SH-SY5Y (cell line): ENCODE measurements around the gene MUC5AC.

Experiments used
- GATA2 ChIP-seq: IDR thresholded peaks from 2 replicates; pipeline ENCODE4 v1.6.1; 2011; ENCODE audit warnings: mild to moderate bottlenecking, low read depth, low read length
- GATA3 ChIP-seq: IDR thresholded peaks from 2 replicates; pipeline ENCODE4 v1.6.1; 2011; ENCODE audit warnings: low read depth, mild to moderate bottlenecking, low read length, moderate library complexity

DNA sequence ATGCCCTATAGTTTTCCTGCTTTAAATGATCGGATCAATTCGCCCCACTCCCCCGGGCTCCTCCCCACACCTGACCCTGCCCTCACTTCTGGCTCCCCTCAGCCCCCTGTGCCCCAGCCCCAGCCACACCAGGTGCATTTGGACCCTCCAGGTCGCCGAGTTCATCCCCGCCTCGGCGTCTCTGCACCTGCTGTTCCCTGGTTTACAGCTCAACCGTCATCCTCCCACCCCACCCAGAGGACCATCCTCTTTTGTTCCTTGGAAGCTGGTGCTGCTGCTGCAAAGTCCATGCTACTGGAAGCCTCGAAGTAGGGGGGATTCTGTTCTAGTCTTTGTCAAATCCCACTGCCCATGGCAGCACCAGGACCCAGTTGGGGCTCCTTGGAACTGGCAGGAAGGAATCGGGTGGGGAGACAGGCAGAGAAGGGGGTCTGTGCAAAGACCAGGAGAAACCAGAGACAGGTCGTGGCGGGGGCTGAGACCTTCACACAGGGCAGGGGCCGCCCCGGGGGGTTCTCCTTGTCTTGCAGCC lies 60.6 kb downstream of the MUC5AC start:
- TF ChIP-seq GATA2 (no peak), GATA3 (no peak)
